ENCODE results near the gene DGKI. TPM values are rescaled to one million over a fixed set of nuclear protein-coding genes. Genes with fewer than 3 reads are reported as not detected.

The DGKI gene
- total RNA-seq, 1 experiment from 2014 or later = not detected

GRCh38 chr7:137760111-137760510 is 86.7 kb downstream of the DGKI start:
- H3K27me3 ChIP-seq (ENCODE audit: control insufficient read depth, insufficient read depth, low read length) = 0 out of 2 replicates have a peak, but pooled peaks cover 2% of the 10 kb centered on the region
- TF ChIP-seq, protein P1, sequence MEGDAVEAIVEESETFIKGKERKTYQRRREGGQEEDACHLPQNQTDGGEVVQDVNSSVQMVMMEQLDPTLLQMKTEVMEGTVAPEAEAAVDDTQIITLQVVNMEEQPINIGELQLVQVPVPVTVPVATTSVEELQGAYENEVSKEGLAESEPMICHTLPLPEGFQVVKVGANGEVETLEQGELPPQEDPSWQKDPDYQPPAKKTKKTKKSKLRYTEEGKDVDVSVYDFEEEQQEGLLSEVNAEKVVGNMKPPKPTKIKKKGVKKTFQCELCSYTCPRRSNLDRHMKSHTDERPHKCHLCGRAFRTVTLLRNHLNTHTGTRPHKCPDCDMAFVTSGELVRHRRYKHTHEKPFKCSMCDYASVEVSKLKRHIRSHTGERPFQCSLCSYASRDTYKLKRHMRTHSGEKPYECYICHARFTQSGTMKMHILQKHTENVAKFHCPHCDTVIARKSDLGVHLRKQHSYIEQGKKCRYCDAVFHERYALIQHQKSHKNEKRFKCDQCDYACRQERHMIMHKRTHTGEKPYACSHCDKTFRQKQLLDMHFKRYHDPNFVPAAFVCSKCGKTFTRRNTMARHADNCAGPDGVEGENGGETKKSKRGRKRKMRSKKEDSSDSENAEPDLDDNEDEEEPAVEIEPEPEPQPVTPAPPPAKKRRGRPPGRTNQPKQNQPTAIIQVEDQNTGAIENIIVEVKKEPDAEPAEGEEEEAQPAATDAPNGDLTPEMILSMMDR (IDR thresholded peaks at IDR 0.05) = no peak
- no peak for TF ChIP-seq REST (IDR thresholded peaks at IDR 0.05; ENCODE audit: insufficient read depth in 1 of 2, low read depth in 2 of 2, low read length in 1 of 2)
- TF ChIP-seq POLR2AphosphoS5 (IDR thresholded peaks at IDR 0.05; ENCODE audit: low read depth, low read length) = no peak
- no peak for TF ChIP-seq TCF7L2 (IDR thresholded peaks at IDR 0.05; ENCODE audit: low read depth, low read length)
- TF ChIP-seq SIN3A (IDR thresholded peaks at IDR 0.05; ENCODE audit: borderline replicate concordance, insufficient read depth, low read depth, low read length) = no peak
- no peak for ATAC-seq
- no peaks in the 10 kb centered on the region for H3K9me3 ChIP-seq (ENCODE audit: control insufficient read depth, insufficient read depth, low read depth, low read length)
- ChIA-PET CTCF (no interaction called here), POLR2A (no interaction called here)
- intact Hi-C loops (cut with micrococcal nuclease; ENCODE audit: unreplicated experiment) (no loop called here), in situ Hi-C loops (cut with HindIII; ENCODE audit: low pct_unique_long_range_greater_than_20kb, low sequenced_read_pairs) (no loop called here)
- no peaks in the 10 kb centered on the region for H3K4me1 ChIP-seq (ENCODE audit: control insufficient read depth, insufficient read depth, low read length)
- no peak overlapping the region for H3K4me3 ChIP-seq (ENCODE audit: low read depth in 2 of 2, low read length in 2 of 2)
- DNase-seq (ENCODE audit: low read depth, low spot score) = no peak
- BruUV-seq (replicated peaks) = no TSS peak
- no peaks in the 10 kb centered on the region for H3K36me3 ChIP-seq (ENCODE audit: control insufficient read depth, insufficient read depth, low read length)
- H3K27ac ChIP-seq (ENCODE audit: low read length) = no peak overlapping the region

DNA sequence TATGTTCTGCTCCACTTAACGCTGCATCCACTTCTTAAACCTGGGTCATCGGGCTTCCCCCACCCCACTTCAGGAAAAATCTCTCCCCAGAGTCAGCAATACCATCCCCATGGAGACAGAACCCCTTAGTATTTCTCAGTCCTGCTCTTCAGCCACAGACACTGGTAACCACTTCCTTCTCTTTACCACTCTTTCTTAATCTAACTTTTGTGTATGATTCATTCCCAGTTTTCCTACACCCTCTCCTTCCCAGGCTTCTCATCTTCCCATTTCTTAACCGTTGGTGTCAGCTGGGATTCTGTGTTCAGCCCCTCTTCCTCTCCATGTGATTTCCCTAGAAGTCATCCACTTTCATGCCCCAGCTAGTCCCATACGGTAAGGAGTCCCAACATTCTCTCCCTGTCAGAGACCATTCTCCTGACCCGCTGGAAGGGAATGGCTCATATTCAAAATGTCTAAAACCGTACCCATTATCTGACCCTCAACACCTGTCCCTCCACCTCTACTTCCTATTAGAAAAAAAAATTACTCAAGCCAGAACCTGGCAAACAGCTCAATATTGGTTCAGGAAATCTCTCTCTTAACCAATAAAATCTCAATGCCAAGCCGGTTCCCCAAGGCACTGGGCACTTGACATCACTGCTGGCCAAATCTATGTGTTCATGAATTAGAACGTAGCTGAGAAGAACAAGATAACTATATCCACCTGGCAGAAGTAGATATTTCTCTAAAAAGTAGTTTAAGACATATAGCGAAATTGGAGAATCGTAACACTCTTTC is 89.4 kb downstream of the DGKI start:
- TF ChIP-seq SIN3A (IDR thresholded peaks at IDR 0.05; ENCODE audit: borderline replicate concordance, insufficient read depth, low read depth, low read length) (no peak), REST (IDR thresholded peaks at IDR 0.05; ENCODE audit: insufficient read depth in 1 of 2, low read depth in 2 of 2, low read length in 1 of 2) (no peak), TCF7L2 (IDR thresholded peaks at IDR 0.05; ENCODE audit: low read depth, low read length) (no peak), POLR2AphosphoS5 (IDR thresholded peaks at IDR 0.05; ENCODE audit: low read depth, low read length) (no peak)
- TF ChIP-seq, protein P1 (IDR thresholded peaks at IDR 0.05) = no peak
- ChIA-PET CTCF (interaction anchor here (0.6 kb wide), 1 partner anchor 884 kb away, joined by 3 read pairs; no protein-coding TSS in a partner anchor), POLR2A (no interaction called here)
- H3K4me3 ChIP-seq (ENCODE audit: low read depth in 2 of 2, low read length in 2 of 2) = no peak overlapping the region
- intact Hi-C loops (cut with micrococcal nuclease; ENCODE audit: unreplicated experiment) = no loop called here
- in situ Hi-C loops (cut with HindIII; ENCODE audit: low pct_unique_long_range_greater_than_20kb, low sequenced_read_pairs) = no loop called here
- ATAC-seq (no peak), DNase-seq (ENCODE audit: low read depth, low spot score) (no peak)
- BruUV-seq (replicated peaks) = no TSS peak
- no peaks in the 10 kb centered on the region for H3K4me1 ChIP-seq (ENCODE audit: control insufficient read depth, insufficient read depth, low read length)
- no peak overlapping the region for H3K27ac ChIP-seq (ENCODE audit: low read length)
- 0 out of 2 replicates have a peak, but pooled peaks cover 2% of the 10 kb centered on the region for H3K27me3 ChIP-seq (ENCODE audit: control insufficient read depth, insufficient read depth, low read length)
- H3K9me3 ChIP-seq (ENCODE audit: control insufficient read depth, insufficient read depth, low read depth, low read length) = no peaks in the 10 kb centered on the region
- no peaks in the 10 kb centered on the region for H3K36me3 ChIP-seq (ENCODE audit: control insufficient read depth, insufficient read depth, low read length)
